Uterus (tissue), 4 donors: Measurements from ENCODE around the gene ZNF70. TPM values are rescaled to one million over a fixed set of nuclear protein-coding genes. Genes with fewer than 3 reads are reported as not detected.

Experiments used
- DNase-seq, 2 donors: peaks; one replicate each; pipeline ENCODE4 v3.0.0-alpha.2; 2019 to 2020
- H3K27ac ChIP-seq, 2 donors: fragments of 200-600 bp; sonication (generic); 1 replicate in 1 of 2; 2 replicates in 1 of 2; pipeline ENCODE4 v1.5.1; 2016 to 2018
- H3K27me3 ChIP-seq, 2 donors: fragments of 200-600 bp; sonication (generic); one replicate each; pipeline ENCODE4 v1.5.1; 2018 to 2019; ENCODE audit warnings: control low read depth in 1 of 2
- H3K36me3 ChIP-seq, 2 donors: fragments of 200-600 bp; sonication (generic); one replicate each; pipeline ENCODE4 v1.5.1; 2019; ENCODE audit warnings: control low read depth in 1 of 2
- H3K4me1 ChIP-seq, 2 donors: fragments of 200-600 bp; sonication (generic); one replicate each; pipeline ENCODE4 v1.5.1; 2018 to 2019; ENCODE audit warnings: control low read depth in 1 of 2
- H3K4me3 ChIP-seq, 2 donors: fragments of 200-600 bp; sonication (generic); 1 replicate in 1 of 2; 2 replicates in 1 of 2; pipeline ENCODE4 v1.5.1; 2018 to 2019; ENCODE audit warnings: mild to moderate bottlenecking in 1 of 2
- H3K9me3 ChIP-seq, 2 donors: fragments of 200-600 bp; sonication (generic); one replicate each; pipeline ENCODE4 v1.5.1; 2019; ENCODE audit warnings: control low read depth in 1 of 2
- CTCF ChIP-seq, 4 experiments: fragments of 200-600 bp in 2 of 4; fragments of 450-650 bp in 2 of 4; sonication (generic) in 2 of 4; IDR thresholded peaks; one replicate each; pipeline ENCODE4 v1.5.1; 2016 to 2019; ENCODE audit warnings: antibody characterized with exemption in 4 of 4, mild to moderate bottlenecking in 2 of 4, moderate library complexity in 1 of 4
- POLR2A ChIP-seq, 2 donors: fragments of 450-650 bp; IDR thresholded peaks; one replicate each; pipeline ENCODE4 v1.6.1; 2016; ENCODE audit warnings: antibody characterized with exemption in 2 of 2, mild to moderate bottlenecking in 1 of 2, moderate library complexity in 1 of 2
- intact Hi-C: fragments of 100-400 bp; cut with DNase I; formaldehyde crosslinking; loops from one replicate; pipeline ENCODE4 v1.15.1; 2023; ENCODE audit warnings: low total_unique reads
- total RNA-seq, 4 donors: library from RNA; depleted of rRNA in 3 of 4; stranded (reverse); fragments of >200 nt in 3 of 4; gene quantifications; one replicate each; pipeline versions ENCODE4 v1.1.0 to v1.2.4, GENCODE V29; 2014 to 2023
- donor health status: DM: yes; HTN: yes; CAD: no.

Gene ZNF70
- total RNA-seq, 4 donors from 2014 or later = 3.6 to 13.8 (median 6.2) TPM

DNA sequence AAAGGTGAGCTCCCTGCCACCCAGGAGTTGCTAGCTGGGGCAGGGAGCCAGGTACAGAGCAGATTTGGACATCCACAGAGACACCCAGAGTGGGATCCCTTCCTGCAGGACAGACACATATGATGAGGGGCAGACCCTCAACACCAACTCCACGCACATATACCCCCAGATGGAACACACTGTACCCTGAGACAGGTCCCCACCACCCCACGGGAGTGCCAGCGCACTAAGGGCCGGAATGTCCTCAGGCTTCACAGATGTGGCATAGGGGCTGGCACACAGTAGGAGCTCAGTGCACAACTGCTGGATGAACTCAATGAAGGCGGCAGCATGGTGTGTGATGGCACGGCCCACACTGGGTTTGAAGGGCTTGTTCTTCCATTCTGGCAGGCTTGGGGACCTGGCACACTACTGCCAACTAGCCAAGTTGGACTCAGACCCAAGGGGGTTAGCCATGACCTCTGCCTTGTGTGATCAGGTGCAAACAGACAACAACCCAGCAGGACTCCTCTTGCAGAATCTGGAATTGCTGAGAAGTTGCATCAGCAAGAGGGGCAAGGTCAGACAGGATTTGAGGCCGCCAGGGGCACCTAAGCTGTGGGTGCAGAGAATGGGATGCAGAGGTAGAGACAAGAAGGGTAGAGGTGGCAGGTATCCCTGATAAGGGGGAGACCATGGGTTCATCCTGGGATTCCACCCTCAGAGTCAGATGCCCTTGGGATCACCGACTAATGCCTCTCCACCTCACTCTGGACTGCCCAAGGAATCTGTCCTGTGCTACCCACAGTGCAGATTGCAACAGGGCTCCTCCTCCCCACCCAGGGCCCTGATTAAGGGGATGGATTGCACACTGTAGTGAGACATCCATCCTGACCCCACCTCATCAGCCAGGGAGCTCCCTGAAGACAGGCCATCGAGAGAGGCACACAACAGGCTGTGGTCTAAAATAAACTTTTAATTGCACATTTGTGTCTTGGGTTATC, 14.3 kb upstream of the ZNF70 start:
- intact Hi-C loops = loop anchor here (5.0 kb wide), 1 partner anchor 82 kb away; no protein-coding TSS in a partner anchor
- Histone ChIP-seq H3K27ac (no peak overlapping the region), H3K9me3 (no peaks in the 10 kb centered on the region), H3K4me3 (no peak overlapping the region), H3K4me1 (peaks cover 0 to 3% of the 10 kb centered on the region in 2 donors), H3K27me3 (no peaks in the 10 kb centered on the region), H3K36me3 (no peaks in the 10 kb centered on the region)
- DNase-seq = no peak
- TF ChIP-seq POLR2A (IDR thresholded peaks at IDR 0.05) (no peak), CTCF (IDR thresholded peaks at IDR 0.05) (no peak)

DNA sequence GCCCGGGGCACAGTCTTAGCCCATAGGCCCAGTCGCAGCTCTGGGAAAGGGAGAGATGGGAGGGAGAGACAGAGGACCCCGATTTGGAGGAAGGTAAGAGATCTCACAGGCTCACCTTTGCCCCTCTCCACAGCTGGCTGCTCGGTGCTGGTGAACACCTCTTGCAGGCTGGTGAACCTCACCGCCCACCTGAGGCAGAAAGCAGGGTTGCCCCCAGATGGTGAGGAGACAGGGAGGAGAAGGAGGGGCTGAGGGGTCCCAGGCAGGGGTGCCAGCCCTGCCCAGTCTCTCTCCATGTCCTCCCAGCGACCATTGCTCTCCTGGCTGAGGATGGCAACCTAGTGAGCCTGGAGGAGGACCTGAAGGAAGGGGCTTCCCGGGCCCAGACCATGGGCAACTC, 13.0 kb upstream of the ZNF70 start:
- TF ChIP-seq POLR2A (IDR thresholded peaks at IDR 0.05) (no peak), CTCF (IDR thresholded peaks at IDR 0.05) (no peak)
- H3K27ac ChIP-seq = no peak overlapping the region
- H3K36me3 ChIP-seq = no peaks in the 10 kb centered on the region
- no peak overlapping the region for H3K4me3 ChIP-seq
- H3K4me1 ChIP-seq = peaks cover 0 to 3% of the 10 kb centered on the region in 2 donors
- H3K9me3 ChIP-seq = no peaks in the 10 kb centered on the region
- intact Hi-C loops = no loop called here
- no peaks in the 10 kb centered on the region for H3K27me3 ChIP-seq
- DNase-seq = no peak

- intact Hi-C loops = no loop called here
- H3K4me3 ChIP-seq = no peak overlapping the region
- TF ChIP-seq CTCF (IDR thresholded peaks at IDR 0.05) = no peak
- no peak for TF ChIP-seq POLR2A (IDR thresholded peaks at IDR 0.05)
- H3K27me3 ChIP-seq = no peaks in the 10 kb centered on the region
- no peaks in the 10 kb centered on the region for H3K9me3 ChIP-seq
- DNase-seq = no peak
- no peak overlapping the region for H3K27ac ChIP-seq
- H3K36me3 ChIP-seq = no peaks in the 10 kb centered on the region
- peaks cover 0 to 3% of the 10 kb centered on the region in 2 donors for H3K4me1 ChIP-seq
These were observed 12.7 kb upstream of the ZNF70 start for GRCh38 chr22:23763579-23763945.

GRCh38 chr22:23762842-23763578, 12.1 kb upstream of the ZNF70 start, which contains the start of gene C22orf15:
Gene C22orf15 (plus strand): TSS chr22:23762990. CDS start chr22:23763307, 317 bp downstream.
- H3K27ac ChIP-seq = no peak within 1 kb of the TSS
- H3K27me3 ChIP-seq = no peaks in the 10 kb centered on the region
- H3K4me3 ChIP-seq = no peak within 1 kb of the TSS
- no peak for DNase-seq
- H3K36me3 ChIP-seq = no peaks in the 10 kb centered on the region
- H3K9me3 ChIP-seq = no peaks in the 10 kb centered on the region
- H3K4me1 ChIP-seq = peaks cover 0 to 3% of the 10 kb centered on the region in 2 donors
- intact Hi-C loops = no loop called here
- no peak for TF ChIP-seq POLR2A (IDR thresholded peaks at IDR 0.05)
- no peak for TF ChIP-seq CTCF (IDR thresholded peaks at IDR 0.05)
